T-helper 1 cell treated with Interleukin-12 subunit alpha and Interleukin-12 subunit beta and Interleukin-4 antibody, amounts not matched to agents 30 μg/mL and 1 μg/mL, for 36 hours (primary cell): ENCODE data around the gene RNF150.

Experiments
- H3K27ac Mint-ChIP-seq: one replicate; pipeline ENCODE4 v1.8.0; 2021; ENCODE audit warnings: mild to moderate bottlenecking, mixed read lengths
- H3K27me3 Mint-ChIP-seq: one replicate; pipeline ENCODE4 v1.8.0; 2021; ENCODE audit warnings: low read depth, mixed read lengths
- H3K36me3 Mint-ChIP-seq: one replicate; pipeline ENCODE4 v1.8.0; 2021; ENCODE audit warnings: low read depth, mixed read lengths
- H3K4me1 Mint-ChIP-seq: one replicate; pipeline ENCODE4 v1.8.0; 2021; ENCODE audit warnings: low read depth, mixed read lengths
- H3K4me3 Mint-ChIP-seq: one replicate; pipeline ENCODE4 v1.8.0; 2021; ENCODE audit warnings: mild to moderate bottlenecking, moderate library complexity, mixed read lengths
- H3K9me3 Mint-ChIP-seq: one replicate; pipeline ENCODE4 v1.8.0; 2021; ENCODE audit warnings: mixed read lengths

Gene RNF150

DNA sequence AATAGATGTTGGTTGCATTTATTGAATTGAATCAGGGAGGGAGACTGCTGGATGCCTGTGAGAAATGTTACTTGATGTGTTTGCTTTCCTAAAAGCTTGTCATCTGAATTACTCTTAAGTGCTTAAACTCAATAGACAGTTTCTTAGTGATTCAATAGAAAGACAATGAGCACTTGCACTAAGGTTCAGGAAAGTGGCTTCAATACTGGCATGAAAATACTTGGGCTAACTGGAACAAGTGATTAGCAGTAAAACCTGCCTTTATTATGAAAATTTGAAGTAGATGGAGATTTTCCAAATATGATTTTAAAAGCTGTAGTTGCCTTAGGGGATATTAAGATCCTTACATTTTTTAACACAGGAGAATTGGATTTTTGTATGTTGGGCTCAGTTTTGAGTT is 123.3 kb downstream of the RNF150 start:
- Mint-ChIP-seq H3K9me3 (no peaks in the 10 kb centered on the region), H3K4me3 (no peak overlapping the region), H3K27me3 (no peaks in the 10 kb centered on the region), H3K27ac (no peak overlapping the region), H3K36me3 (no peaks in the 10 kb centered on the region), H3K4me1 (no peaks in the 10 kb centered on the region)

DNA sequence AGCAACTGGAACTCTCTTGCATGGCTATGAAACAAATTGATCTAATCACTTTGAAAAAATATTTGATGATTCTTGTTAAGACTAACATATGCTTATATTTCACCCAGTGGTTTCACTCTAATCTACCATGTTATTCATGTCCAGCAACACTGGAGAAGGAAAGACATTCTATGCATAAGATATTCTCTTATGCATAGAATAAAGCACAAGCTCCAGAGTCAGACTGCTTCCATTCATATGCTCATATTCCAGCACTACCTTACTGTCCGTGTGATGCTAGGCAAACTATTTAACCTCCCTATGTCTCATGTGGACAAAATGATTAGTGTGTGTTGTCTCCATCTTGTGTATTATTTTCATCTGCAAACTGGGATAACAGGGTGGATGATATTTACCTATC is 124.1 kb downstream of the RNF150 start:
- Mint-ChIP-seq H3K4me3 (no peak overlapping the region), H3K9me3 (no peaks in the 10 kb centered on the region), H3K27me3 (no peaks in the 10 kb centered on the region), H3K27ac (no peak overlapping the region), H3K4me1 (no peaks in the 10 kb centered on the region), H3K36me3 (no peaks in the 10 kb centered on the region)

DNA sequence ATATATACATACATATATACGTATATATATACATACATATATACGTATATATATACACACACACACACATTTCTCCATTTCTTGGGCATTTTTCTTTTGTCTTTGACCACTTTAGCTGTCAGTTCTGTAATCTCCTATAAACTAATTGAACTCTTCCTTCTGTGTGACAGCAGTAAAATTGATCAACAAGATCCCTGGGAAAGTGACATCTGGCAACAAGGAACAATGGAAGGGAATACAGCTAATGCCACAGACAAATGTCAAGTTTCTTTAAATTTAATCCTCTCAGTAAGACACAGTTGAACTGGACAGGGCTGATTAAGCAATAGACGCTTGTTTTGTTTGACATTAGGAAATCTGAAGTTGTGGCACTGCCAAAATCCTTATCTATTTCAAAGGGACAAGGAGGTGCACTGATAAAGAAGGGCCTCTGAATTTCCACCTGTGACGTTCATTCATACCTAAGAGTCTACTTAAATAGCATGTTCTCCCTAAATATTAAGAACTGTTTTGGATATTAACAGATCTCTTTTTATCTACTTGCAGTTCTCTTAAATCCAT is 126.9 kb downstream of the RNF150 start:
- Mint-ChIP-seq H3K27ac (no peak overlapping the region), H3K4me3 (no peak overlapping the region), H3K4me1 (no peaks in the 10 kb centered on the region), H3K36me3 (no peaks in the 10 kb centered on the region), H3K9me3 (no peaks in the 10 kb centered on the region), H3K27me3 (no peaks in the 10 kb centered on the region)

DNA sequence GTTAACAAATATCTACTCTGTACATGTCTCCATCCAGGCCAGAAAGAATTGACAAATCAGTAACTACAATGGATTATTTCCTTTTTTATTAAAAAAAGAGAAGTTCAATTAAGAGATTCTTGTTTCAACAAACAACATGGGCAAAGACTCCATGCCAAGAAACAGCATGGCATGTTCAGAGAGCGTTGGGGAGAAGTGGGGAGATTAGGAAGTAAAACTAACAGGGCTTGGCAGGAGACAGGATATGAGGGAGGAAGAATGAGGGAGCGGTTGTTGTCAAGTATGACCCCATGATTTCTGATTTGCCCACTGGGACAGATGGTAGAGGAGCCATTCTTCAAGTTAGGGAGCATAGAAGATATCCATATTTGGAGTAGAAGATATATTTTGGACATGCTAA is 128.4 kb downstream of the RNF150 start:
- no peak overlapping the region for H3K4me3 Mint-ChIP-seq
- no peaks in the 10 kb centered on the region for H3K36me3 Mint-ChIP-seq
- no peak overlapping the region for H3K27ac Mint-ChIP-seq
- no peaks in the 10 kb centered on the region for H3K4me1 Mint-ChIP-seq
- no peaks in the 10 kb centered on the region for H3K9me3 Mint-ChIP-seq
- H3K27me3 Mint-ChIP-seq = peaks cover 3% of the 10 kb centered on the region

DNA sequence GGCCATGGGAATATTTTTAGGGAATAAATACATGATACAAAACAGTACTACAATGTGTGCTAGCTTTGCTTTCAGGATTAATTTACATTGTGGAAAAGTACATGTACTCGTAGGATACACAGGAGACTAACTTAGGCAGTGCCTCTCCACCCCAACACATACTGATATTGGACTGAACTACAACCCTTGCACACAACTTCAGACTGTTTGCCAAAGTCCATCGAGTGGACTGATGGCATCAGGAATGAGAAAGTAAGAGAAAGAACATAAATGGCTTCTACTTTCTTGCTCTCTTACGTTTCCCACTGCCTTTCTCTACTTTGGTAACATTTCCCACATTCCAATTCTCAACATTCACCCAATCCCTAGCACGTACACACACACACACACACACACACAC is 130.1 kb downstream of the RNF150 start:
- Mint-ChIP-seq H3K4me1 (no peaks in the 10 kb centered on the region), H3K9me3 (no peaks in the 10 kb centered on the region), H3K27me3 (peaks cover 3% of the 10 kb centered on the region), H3K4me3 (no peak overlapping the region), H3K27ac (no peak overlapping the region), H3K36me3 (no peaks in the 10 kb centered on the region)

DNA sequence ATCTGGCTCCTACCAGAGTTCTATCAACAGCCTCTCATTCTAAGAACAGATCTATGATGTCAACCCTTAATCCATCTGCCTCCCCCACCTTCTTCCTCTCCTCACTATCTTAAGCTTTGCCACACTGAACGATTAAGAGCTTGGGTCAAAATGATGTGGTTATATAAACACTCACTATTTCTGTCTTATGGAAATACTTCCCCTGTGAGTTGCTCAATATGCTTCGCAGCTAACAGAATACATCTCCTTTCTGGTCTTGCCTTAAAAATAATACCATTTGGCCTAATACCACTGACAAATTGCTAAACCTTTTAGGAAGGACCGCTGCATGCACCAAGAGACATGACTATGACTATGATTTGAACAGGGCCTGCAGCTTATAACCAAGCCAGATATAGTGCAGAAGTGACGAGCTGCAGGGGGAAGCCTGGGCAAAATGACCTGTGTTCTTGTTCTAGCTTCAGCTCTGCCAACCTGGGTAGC is 130.9 kb downstream of the RNF150 start:
- H3K9me3 Mint-ChIP-seq = no peaks in the 10 kb centered on the region
- H3K4me1 Mint-ChIP-seq = no peaks in the 10 kb centered on the region
- H3K4me3 Mint-ChIP-seq = no peak overlapping the region
- H3K27me3 Mint-ChIP-seq = peaks cover 3% of the 10 kb centered on the region
- no peak overlapping the region for H3K27ac Mint-ChIP-seq
- H3K36me3 Mint-ChIP-seq = no peaks in the 10 kb centered on the region

DNA sequence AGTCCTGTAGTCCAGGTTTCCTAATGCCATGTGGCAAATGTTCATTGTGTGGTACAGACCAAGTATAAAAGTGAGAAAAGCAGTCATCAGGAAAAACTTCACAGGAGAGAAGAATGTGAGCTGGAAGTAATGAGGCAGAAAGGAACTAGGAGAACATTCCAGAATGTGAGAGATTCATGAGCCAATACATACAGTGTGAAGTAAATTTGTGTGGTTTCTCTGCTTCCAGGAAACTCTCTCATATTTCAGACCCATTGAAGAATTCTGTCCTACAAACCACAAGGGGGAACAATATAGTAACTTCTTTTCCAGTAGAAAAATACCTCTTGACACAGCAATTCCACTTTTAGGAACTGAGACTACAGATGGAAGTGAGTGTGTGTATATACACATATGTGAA is 136.5 kb downstream of the RNF150 start:
- H3K27ac Mint-ChIP-seq = no peak overlapping the region
- H3K27me3 Mint-ChIP-seq = peaks cover 3% of the 10 kb centered on the region
- no peaks in the 10 kb centered on the region for H3K36me3 Mint-ChIP-seq
- H3K4me3 Mint-ChIP-seq = no peak overlapping the region
- H3K9me3 Mint-ChIP-seq = no peaks in the 10 kb centered on the region
- no peaks in the 10 kb centered on the region for H3K4me1 Mint-ChIP-seq

DNA sequence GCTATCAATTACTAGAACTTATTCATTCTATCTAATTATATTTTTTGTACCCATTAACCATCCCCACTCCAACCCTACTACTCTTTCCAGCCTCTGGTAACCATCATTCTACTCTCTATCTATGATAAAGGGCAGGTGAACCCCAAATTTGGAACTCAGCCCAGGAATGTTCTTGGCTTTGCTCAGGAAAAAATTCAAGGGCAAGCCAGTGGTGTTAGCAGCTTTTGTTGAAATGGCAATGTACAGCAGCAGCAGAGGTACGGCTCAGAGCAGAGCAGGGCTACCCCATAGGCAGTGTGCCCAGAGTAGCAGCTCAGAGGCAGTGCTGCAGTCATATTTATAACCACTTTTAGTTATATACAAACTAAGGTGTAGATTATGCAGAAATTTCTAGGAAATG is 138.2 kb downstream of the RNF150 start:
- Mint-ChIP-seq H3K9me3 (no peaks in the 10 kb centered on the region), H3K4me3 (no peak overlapping the region), H3K36me3 (no peaks in the 10 kb centered on the region), H3K27me3 (no peaks in the 10 kb centered on the region), H3K27ac (no peak overlapping the region), H3K4me1 (no peaks in the 10 kb centered on the region)

DNA sequence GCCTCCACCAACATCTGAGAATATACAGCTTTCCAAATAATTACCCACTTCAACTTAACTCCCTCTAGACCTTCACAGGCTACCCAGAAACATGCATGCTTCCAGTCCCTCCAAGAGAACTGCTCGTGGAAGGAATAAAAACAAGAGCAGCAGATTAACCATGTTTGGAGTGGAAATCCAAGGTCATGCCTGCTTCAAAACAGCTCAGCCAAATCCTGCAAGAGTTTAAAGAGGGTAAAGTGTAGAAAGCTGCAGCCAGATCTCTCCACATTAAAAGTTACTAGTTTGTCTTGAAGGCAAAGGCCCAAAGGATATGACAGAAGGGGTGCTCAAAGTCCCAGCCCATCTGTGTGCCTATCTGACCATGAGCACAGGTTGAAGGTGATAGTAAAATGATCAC is 139.3 kb downstream of the RNF150 start:
- Mint-ChIP-seq H3K27ac (no peak overlapping the region), H3K36me3 (no peaks in the 10 kb centered on the region), H3K27me3 (no peaks in the 10 kb centered on the region), H3K9me3 (no peaks in the 10 kb centered on the region), H3K4me3 (no peak overlapping the region), H3K4me1 (no peaks in the 10 kb centered on the region)

DNA sequence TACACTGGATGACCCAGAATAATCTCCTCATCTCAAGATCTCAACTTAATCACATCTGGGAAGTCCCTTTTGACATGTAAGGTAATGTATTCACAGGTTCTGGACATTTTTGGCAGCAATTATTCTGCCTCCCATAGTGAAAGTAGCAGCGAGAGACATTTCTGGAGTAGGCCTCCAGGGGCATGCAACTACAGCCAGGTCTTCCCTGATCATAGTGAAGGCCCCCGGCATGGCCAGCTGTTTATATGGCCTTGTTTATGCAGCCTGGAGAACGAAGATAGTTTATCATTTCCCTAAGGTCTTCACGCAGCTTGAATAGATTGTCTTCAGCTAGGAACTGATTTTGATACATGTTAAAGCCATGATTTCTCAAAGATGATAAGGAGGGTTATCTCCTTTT is 139.9 kb downstream of the RNF150 start:
- no peaks in the 10 kb centered on the region for H3K9me3 Mint-ChIP-seq
- no peaks in the 10 kb centered on the region for H3K36me3 Mint-ChIP-seq
- no peaks in the 10 kb centered on the region for H3K4me1 Mint-ChIP-seq
- H3K27me3 Mint-ChIP-seq = no peaks in the 10 kb centered on the region
- H3K27ac Mint-ChIP-seq = no peak overlapping the region
- no peak overlapping the region for H3K4me3 Mint-ChIP-seq

DNA sequence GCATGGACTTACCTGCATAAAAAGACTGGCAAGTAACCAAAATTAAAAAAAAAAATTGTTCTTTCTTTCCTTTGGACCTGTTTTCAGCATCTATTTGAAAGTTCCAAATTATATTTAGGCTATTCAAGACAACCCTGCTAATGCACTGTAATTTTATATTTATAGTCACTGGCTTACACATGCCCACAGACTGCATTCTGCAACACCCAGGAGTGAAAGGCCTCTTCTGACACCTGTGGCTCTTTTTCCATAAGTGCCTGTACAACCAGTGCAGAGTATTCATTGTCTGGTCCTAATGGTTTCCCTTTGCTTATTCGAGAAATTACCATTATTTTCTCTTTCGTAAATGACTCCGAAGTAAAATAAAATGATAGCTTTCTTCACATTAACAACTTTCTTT is 143.3 kb downstream of the RNF150 start:
- no peak overlapping the region for H3K4me3 Mint-ChIP-seq
- H3K9me3 Mint-ChIP-seq = no peaks in the 10 kb centered on the region
- no peaks in the 10 kb centered on the region for H3K27me3 Mint-ChIP-seq
- H3K36me3 Mint-ChIP-seq = no peaks in the 10 kb centered on the region
- H3K4me1 Mint-ChIP-seq = no peaks in the 10 kb centered on the region
- no peak overlapping the region for H3K27ac Mint-ChIP-seq

DNA sequence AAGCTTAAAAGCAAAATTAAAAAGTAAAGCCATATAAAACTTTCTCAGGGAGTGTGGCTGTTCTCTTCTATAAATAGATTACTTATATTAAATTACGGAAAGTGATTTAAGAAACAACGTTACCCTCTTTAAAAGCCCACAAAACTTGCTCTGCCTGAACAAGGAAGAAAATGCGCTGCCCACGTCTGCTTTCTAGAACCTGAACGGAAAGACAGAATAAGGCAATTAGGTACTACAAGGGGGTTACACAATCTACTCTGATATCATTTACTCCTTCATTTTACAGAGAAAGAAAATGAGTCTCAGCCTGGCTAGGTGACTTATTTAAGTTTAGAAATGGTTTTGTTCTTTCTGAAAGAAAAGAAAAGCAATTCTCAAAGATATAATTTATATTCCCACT is 147.2 kb downstream of the RNF150 start:
- no peaks in the 10 kb centered on the region for H3K9me3 Mint-ChIP-seq
- H3K4me1 Mint-ChIP-seq = no peaks in the 10 kb centered on the region
- H3K4me3 Mint-ChIP-seq = no peak overlapping the region
- H3K27ac Mint-ChIP-seq = no peak overlapping the region
- H3K36me3 Mint-ChIP-seq = no peaks in the 10 kb centered on the region
- no peaks in the 10 kb centered on the region for H3K27me3 Mint-ChIP-seq

DNA sequence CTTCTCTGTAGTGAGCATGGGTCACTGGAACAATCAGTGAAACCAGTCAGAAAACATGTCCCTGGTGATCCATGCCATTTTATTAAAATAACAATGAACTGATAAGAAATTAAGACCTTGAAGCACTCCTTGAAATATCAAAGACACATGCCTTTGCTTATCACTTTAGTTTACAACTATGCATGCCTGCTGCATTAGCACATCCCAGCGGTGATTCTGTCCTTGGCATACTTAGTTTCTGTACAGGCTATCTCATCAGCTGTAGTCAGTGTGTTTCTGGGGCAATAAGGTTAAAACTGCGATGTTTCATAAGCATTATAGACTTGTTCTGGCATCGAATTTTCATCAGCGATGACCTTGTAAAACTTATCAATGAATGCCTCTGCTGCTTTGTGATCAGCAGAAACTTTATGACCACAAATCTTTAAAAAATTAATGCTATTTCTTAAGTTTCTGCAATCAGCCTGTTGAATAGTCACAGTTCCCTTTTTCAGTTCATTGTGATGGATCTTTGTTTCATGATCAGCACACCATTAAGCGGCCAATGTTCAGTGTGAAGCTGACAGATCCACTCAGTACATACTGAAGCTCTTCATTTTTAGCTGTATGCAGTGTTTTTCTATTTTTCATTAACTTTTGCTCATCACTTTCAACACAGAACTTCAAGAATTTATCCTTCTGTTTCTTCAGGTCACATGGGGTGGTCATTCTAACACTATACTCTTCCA is 150.5 kb downstream of the RNF150 start:
- Mint-ChIP-seq H3K27ac (no peak overlapping the region), H3K36me3 (no peaks in the 10 kb centered on the region), H3K27me3 (no peaks in the 10 kb centered on the region), H3K9me3 (no peaks in the 10 kb centered on the region), H3K4me1 (no peaks in the 10 kb centered on the region), H3K4me3 (no peak overlapping the region)

DNA sequence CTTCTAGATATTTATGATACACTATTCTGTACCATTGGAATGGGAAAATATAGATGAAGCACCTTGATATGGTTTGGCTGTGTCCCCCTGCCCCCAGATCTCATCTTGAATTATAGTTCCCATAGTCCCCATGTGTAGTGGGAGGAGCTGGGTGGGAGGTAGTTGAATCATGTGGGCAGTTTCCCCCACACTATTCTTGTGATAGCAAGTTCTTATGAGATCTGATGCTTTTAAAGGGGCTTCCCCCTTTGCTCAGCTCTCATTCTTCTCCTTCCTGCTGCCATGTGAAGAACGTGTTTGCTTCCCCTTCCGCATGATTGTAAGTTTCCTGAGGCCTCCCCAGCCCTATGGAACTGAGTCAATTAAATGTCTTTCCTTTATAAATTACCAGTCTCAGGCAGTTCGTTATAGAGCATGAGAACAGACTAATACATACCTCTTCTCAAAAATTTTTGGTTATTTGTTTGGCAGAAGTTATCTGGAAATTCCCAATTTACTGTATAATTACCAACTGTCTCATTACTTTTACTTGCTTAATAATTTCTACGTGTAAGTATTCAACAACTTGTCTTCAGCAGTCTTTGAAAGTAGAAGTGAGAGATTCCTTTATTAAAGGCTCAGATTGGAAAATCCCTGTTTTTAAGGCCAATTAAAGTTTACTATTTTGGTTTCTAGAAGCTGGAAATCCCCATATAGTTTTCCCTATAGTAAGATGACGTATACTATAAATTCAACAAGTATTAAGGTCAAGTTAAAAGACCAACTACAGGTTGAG is 152.7 kb downstream of the RNF150 start:
- Mint-ChIP-seq H3K9me3 (no peaks in the 10 kb centered on the region), H3K4me3 (no peak overlapping the region), H3K4me1 (no peaks in the 10 kb centered on the region), H3K27me3 (no peaks in the 10 kb centered on the region), H3K27ac (no peak overlapping the region), H3K36me3 (no peaks in the 10 kb centered on the region)

DNA sequence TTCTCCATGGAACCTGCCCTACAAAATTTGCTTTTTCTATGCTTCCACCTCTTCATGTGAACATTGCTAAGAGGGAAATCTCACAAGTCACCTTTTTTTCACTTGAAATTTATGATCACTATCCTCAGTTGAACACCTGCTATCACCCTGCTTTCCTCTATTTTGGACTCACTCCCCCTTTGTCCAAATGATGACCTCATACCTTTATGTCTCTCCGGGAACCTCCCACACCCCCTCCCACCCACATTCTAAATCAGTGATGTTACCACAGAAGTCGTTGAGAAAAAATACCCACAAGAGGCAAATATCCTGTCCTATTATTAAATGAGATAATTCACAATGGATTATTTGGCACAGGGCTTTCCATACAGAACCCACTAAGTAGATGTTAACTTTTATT is 156.5 kb downstream of the RNF150 start:
- Mint-ChIP-seq H3K36me3 (no peaks in the 10 kb centered on the region), H3K27me3 (no peaks in the 10 kb centered on the region), H3K27ac (no peak overlapping the region), H3K9me3 (no peaks in the 10 kb centered on the region), H3K4me3 (no peak overlapping the region), H3K4me1 (no peaks in the 10 kb centered on the region)
